HepG2 (cell line): ENCODE data around the gene AKAP7. TPM values are rescaled to one million over a fixed set of nuclear protein-coding genes. Genes with fewer than 3 reads are reported as not detected.

Source experiments
- ATAC-seq: fragments of 200-7000 bp; cut with Tn5 transposase; 3 replicates; pipeline ENCODE4 v1.9.1; 2020; ENCODE audit warnings: mild to moderate bottlenecking, moderate library complexity
- BruUV-seq: library from RNA; stranded (reverse); fragments of 400-500 nt; replicated peaks from 2 replicates; lab custom pipeline; 2021; lab: Mats Ljungman, UMichigan
- CTCF ChIA-PET: fragments of 300-600 bp; formaldehyde crosslinking; extraction: SDS; loops from one replicate; lab custom pipeline; 2021; ENCODE audit warnings: low total read pairs, inconsistent platforms, low intra/inter-chr PET ratio; lab: Yijun Ruan, JAX
- POLR2A ChIA-PET: fragments of 350-600 bp; sonication (Branson Sonifier 250); formaldehyde crosslinking; loops from one replicate; lab custom pipeline; 2020; ENCODE audit warnings: antibody characterized with exemption, inconsistent platforms; lab: Yijun Ruan, JAX
- DNase-seq: peaks from one replicate; pipeline ENCODE4 v3.0.0-alpha.2; 2015; ENCODE audit warnings: low spot score
- FAIRE-seq: peaks from 3 replicates; lab custom pipeline; 2011; peaks lifted over from hg19 to GRCh38; lab: Jason Lieb, UNC
- H2AFZ ChIP-seq: one replicate; pipeline ENCODE4 v1.6.1; 2011; ENCODE audit warnings: low read length, inconsistent platforms
- H3K27ac ChIP-seq: fragments of 300-600 bp; 3 replicates; pipeline ENCODE4 v1.8.0; 2011; ENCODE audit warnings: mixed run types, mild to moderate bottlenecking, mixed read lengths, low read length, inconsistent platforms; ENCODE audit not compliant: insufficient read depth; ENCODE audit errors: extremely low read length
- H3K27me3 ChIP-seq, 2 experiments: fragments of 200-600 bp in 1 of 2; 2 replicates in 1 of 2; 3 replicates in 1 of 2; pipeline versions ENCODE4 v1.6.0 to v1.8.0; 2011; ENCODE audit warnings: low read length in 2 of 2, mild to moderate bottlenecking in 2 of 2, moderate library complexity in 2 of 2, inconsistent platforms in 1 of 2; ENCODE audit not compliant: insufficient read depth in 2 of 2, control insufficient read depth in 1 of 2
- H3K36me3 ChIP-seq, 2 experiments: fragments of 200-600 bp in 1 of 2; replicated peaks in 1 of 2; 2 replicates in 1 of 2; 3 replicates in 1 of 2; pipeline versions ENCODE4 v1.5.1 to v1.8.0; 2011; ENCODE audit warnings: low read length in 2 of 2, inconsistent platforms in 1 of 2; ENCODE audit not compliant: insufficient read depth in 2 of 2, control insufficient read depth in 1 of 2
- H3K4me1 ChIP-seq: 2 replicates; pipeline ENCODE4 v1.5.1; 2012; ENCODE audit warnings: low read length, inconsistent platforms; ENCODE audit not compliant: insufficient read depth
- H3K4me2 ChIP-seq: 2 replicates; pipeline ENCODE4 v1.6.0; 2011; ENCODE audit warnings: low read depth, low read length, inconsistent platforms
- H3K4me3 ChIP-seq, 3 experiments: fragments of 200-600 bp in 1 of 3; sonication (generic), shearing (Covaris generic) in 1 of 3; replicated peaks in 1 of 3; 2 replicates each; pipeline ENCODE4 v1.5.1; 2011 to 2016; ENCODE audit warnings: low read length in 3 of 3, inconsistent platforms in 2 of 3, low read depth in 2 of 3, mild to moderate bottlenecking in 2 of 3, control low read depth in 1 of 3, mixed read lengths in 1 of 3; ENCODE audit not compliant: insufficient read depth in 1 of 3
- H3K79me2 ChIP-seq: one replicate; pipeline ENCODE4 v1.6.1; 2011; ENCODE audit warnings: low read length, inconsistent platforms; ENCODE audit not compliant: insufficient read depth
- H3K9ac ChIP-seq: 2 replicates; pipeline ENCODE4 v1.6.0; 2011; ENCODE audit warnings: mild to moderate bottlenecking, low read depth, low read length, inconsistent platforms; ENCODE audit not compliant: insufficient read depth
- H3K9me3 ChIP-seq: 2 replicates; pipeline ENCODE4 v1.5.1; 2012; ENCODE audit warnings: mild to moderate bottlenecking, low read length
- H4K20me1 ChIP-seq: 2 replicates; pipeline ENCODE4 v1.6.0; 2011; ENCODE audit warnings: inconsistent platforms, mild to moderate bottlenecking, low read length, moderate library complexity; ENCODE audit not compliant: insufficient read depth
- DNMT3B ChIP-seq: conservative IDR thresholded peaks from 2 replicates; pipeline ENCODE4 v1.6.1; 2016; ENCODE audit warnings: missing biosample characterization, control low read depth
- E2F5 ChIP-seq: sonication (generic); formaldehyde crosslinking; conservative IDR thresholded peaks from 2 replicates; pipeline ENCODE4 v1.4.0; 2020; ENCODE audit warnings: missing genetic modification reagents
- IRF1 ChIP-seq: sonication (generic); formaldehyde crosslinking; IDR thresholded peaks from 2 replicates; pipeline ENCODE4 v1.4.0; 2020; ENCODE audit warnings: low read depth, mild to moderate bottlenecking, missing genetic modification reagents
- NFAT5 ChIP-seq: sonication (generic); formaldehyde crosslinking; IDR thresholded peaks from 2 replicates; pipeline ENCODE4 v1.4.0; 2020; ENCODE audit warnings: missing genetic modification reagents
- SKI ChIP-seq: fragments of 450-650 bp; IDR thresholded peaks from one replicate; pipeline ENCODE4 v1.6.1; 2018; ENCODE audit warnings: mild to moderate bottlenecking; ENCODE audit not compliant: partially characterized antibody
- TCF12 ChIP-seq, 2 experiments: fragments of 450-650 bp in 1 of 2; sonication (generic) in 1 of 2; formaldehyde crosslinking in 1 of 2; IDR thresholded peaks; 2 replicates each; pipeline versions ENCODE4 v1.6.1 to v1.8.0; 2017 to 2022; ENCODE audit warnings: antibody characterized with exemption in 1 of 2, mild to moderate bottlenecking in 1 of 2, missing genetic modification reagents in 1 of 2, moderate library complexity in 1 of 2
- ZNF326 ChIP-seq: sonication (generic); formaldehyde crosslinking; IDR thresholded peaks from 2 replicates; pipeline ENCODE4 v1.4.0; 2020; ENCODE audit warnings: missing genetic modification reagents, borderline replicate concordance
- ZNF362 ChIP-seq: sonication (generic); formaldehyde crosslinking; IDR thresholded peaks from 2 replicates; pipeline ENCODE4 v1.4.0; 2020; ENCODE audit warnings: missing genetic modification reagents, mild to moderate bottlenecking, borderline replicate concordance
- ZNF703 ChIP-seq: sonication (generic); formaldehyde crosslinking; IDR thresholded peaks from 2 replicates; pipeline ENCODE4 v1.5.1; 2020; ENCODE audit warnings: missing genetic modification reagents, mild to moderate bottlenecking, moderate library complexity, borderline replicate concordance
- ZSCAN9 ChIP-seq: IDR thresholded peaks from 2 replicates; pipeline ENCODE4 v1.6.1; 2016; ENCODE audit warnings: borderline replicate concordance
- WGBS: methylation state at CpG from one replicate; pipeline ENCODE4 v1.1.6; 2017; ENCODE audit warnings: low lambda C conversion rate; 5-methylcytosine and 5-hydroxymethylcytosine counted together
- in situ Hi-C: cut with HindIII; loops from 2 replicates; pipeline ENCODE4 v1.10.0; 2017; ENCODE audit warnings: low pct_unique_long_range_greater_than_20kb; ENCODE audit not compliant: extremely low pct_ligation_motif_present
- intact Hi-C: fragments of 100-400 bp; cut with micrococcal nuclease; formaldehyde crosslinking; loops from one replicate; pipeline ENCODE4 v1.10.0; 2022; ENCODE audit not compliant: unreplicated experiment
- polyA plus RNA-seq, 8 experiments: library from polyadenylated mRNA; depleted of rRNA in 3 of 8; stranded (reverse) in 7 of 8; unstranded in 1 of 8; fragments of >200 nt; fragmentation: Illumina TruSeq in 4 of 8; extraction: Trizol in 4 of 8; gene quantifications; 2 replicates each; pipeline versions ENCODE4 v1.2.1 to v1.2.3, GENCODE V29; 2011 to 2016; ENCODE audit warnings: low read depth in 4 of 8, missing spikeins in 1 of 8, mixed read lengths in 1 of 8; ENCODE audit not compliant: insufficient read depth in 1 of 8
- total RNA-seq, 5 experiments: library from RNA; depleted of rRNA; stranded (reverse); fragments of >200 nt; fragmentation: Illumina TruSeq; extraction: Trizol; gene quantifications; 2 replicates each; pipeline ENCODE4 v1.2.3, GENCODE V29; 2016; ENCODE audit warnings: low read depth in 1 of 5

Gene AKAP7
- total and polyA plus RNA-seq, 2 of the 13 experiments (the other 11 are each of a cell fraction or from before 2014, with no cell fraction given) = 3.6 to 11.7 TPM

GRCh38 chr6:131305037-131305850 lies 170.0 kb downstream of the AKAP7 start (continued):
- TF ChIP-seq NFAT5 (CRISPR knock-in tag) = no peak

- H3K9me3 ChIP-seq = peaks cover 8% of the 10 kb centered on the region; the same call in 1 of the 2 replicates
- CTCF ChIA-PET = no interaction called here
- peaks cover 0 to 6% of the 10 kb centered on the region in 2 experiments; a peak in 1 of 5 replicates for H3K27me3 ChIP-seq
- FAIRE-seq (no peak), ATAC-seq (no peak), DNase-seq (no peak)
- BruUV-seq = no TSS peak
- H3K36me3 ChIP-seq = no peaks in the 10 kb centered on the region
- intact Hi-C loops (no loop called here), in situ Hi-C loops (no loop called here)
- no peak overlapping the region for H3K9ac ChIP-seq
- POLR2A ChIA-PET = no interaction called here
- H3K4me2 ChIP-seq = no peak overlapping the region
- no peaks in the 10 kb centered on the region for H3K4me1 ChIP-seq
- no peak overlapping the region for H3K27ac ChIP-seq
- WGBS = 8% methylated on average over 1 of the region's 1 CpG
- no peaks in the 10 kb centered on the region for H3K79me2 ChIP-seq
- H4K20me1 ChIP-seq = no peaks in the 10 kb centered on the region
- H3K4me3 ChIP-seq = no peak overlapping the region
- no peak overlapping the region for H2AFZ ChIP-seq
- TF ChIP-seq ZSCAN9 (CRISPR knock-in tag) (no peak), IRF1 (CRISPR knock-in tag) (no peak), TCF12 (IDR thresholded peaks at IDR 0.05) (no peak), TCF12 (CRISPR knock-in tag; IDR thresholded peaks at IDR 0.05) (no peak), ZNF703 (CRISPR knock-in tag) (no peak), ZNF362 (CRISPR knock-in tag) (no peak), DNMT3B (CRISPR knock-in tag) (no peak), E2F5 (no peak), ZNF326 (CRISPR knock-in tag) (no peak), SKI (no peak)
Measured at GRCh38 chr6:131309437-131309836, 174.2 kb downstream of the AKAP7 start.
